ENCODE measurements around the gene DAB2. TPM values are rescaled to one million over a fixed set of nuclear protein-coding genes. Genes with fewer than 3 reads are reported as not detected.

Gene DAB2
- total and polyA plus RNA-seq, 12 donors, result 6.5 to 64.7 (median 22.3) TPM

- WGBS, 2 donors, result 90 to 92% methylated on average over 4 of the region's 4 CpGs
- intact Hi-C loops (cut with DNase I), result loop anchor here in 1 of 10 donors (10.0 kb wide), 1 partner anchor 147 kb away; the partner anchor contains the start of gene FYB1
- no peak overlapping the region for H3K27ac ChIP-seq
- no peak for TF ChIP-seq CTCF (IDR thresholded peaks at IDR 0.05)
- H3K36me3 ChIP-seq, result no peaks in the 10 kb centered on the region
- H3K4me3 ChIP-seq, result no peak overlapping the region
- DNase-seq (no peak), ATAC-seq (no peak)
- H3K4me1 ChIP-seq, result no peaks in the 10 kb centered on the region
- H3K9me3 ChIP-seq, result no peaks in the 10 kb centered on the region
- no peaks in the 10 kb centered on the region for H3K27me3 ChIP-seq
Measured at GRCh38 chr5:39361306-39361705, 63.5 kb downstream of the DAB2 start.

- ATAC-seq, result no peak
- intact Hi-C loops (cut with DNase I), result loop anchor here in 1 of 10 donors (10.0 kb wide), 1 partner anchor 146 kb away; the partner anchor contains the start of gene FYB1
- WGBS, 2 donors, result 81 to 82% methylated on average over 5 of the region's 5 CpGs
Measured at GRCh38 chr5:39360471-39361111, 64.2 kb downstream of the DAB2 start.

GRCh38 chr5:39356263-39356662 is 68.5 kb downstream of the DAB2 start:
- H3K27ac ChIP-seq, result no peak overlapping the region
- WGBS, 2 donors, result 87 to 90% methylated on average over 3 of the region's 3 CpGs

More at GRCh38 chr5:39360471-39361111, 64.2 kb downstream of the DAB2 start:
- TF ChIP-seq CTCF (IDR thresholded peaks at IDR 0.05), result no peak
- Histone ChIP-seq H3K27me3 (no peaks in the 10 kb centered on the region), H3K4me1 (no peaks in the 10 kb centered on the region), H3K4me3 (no peak overlapping the region), H3K9me3 (no peaks in the 10 kb centered on the region), H3K27ac (no peak overlapping the region), H3K36me3 (no peaks in the 10 kb centered on the region)
- no peak for DNase-seq

GRCh38 chr5:39355324-39355723 is 69.5 kb downstream of the DAB2 start:
- WGBS, 2 donors, result 47 to 48% methylated on average over 3 of the region's 3 CpGs

More at GRCh38 chr5:39356263-39356662, 68.5 kb downstream of the DAB2 start:
- Histone ChIP-seq H3K9me3 (peaks cover 0 to 14% (median 0%) of the 10 kb centered on the region in 11 donors), H3K4me3 (no peak overlapping the region), H3K36me3 (no peaks in the 10 kb centered on the region), H3K27me3 (no peaks in the 10 kb centered on the region), H3K4me1 (peaks cover 0 to 8% (median 0%) of the 10 kb centered on the region in 9 donors)
- DNase-seq (no peak), ATAC-seq (no peak)
- no peak for TF ChIP-seq CTCF (IDR thresholded peaks at IDR 0.05)
- intact Hi-C loops (cut with DNase I), result no loop called here

More at GRCh38 chr5:39355324-39355723, 69.5 kb downstream of the DAB2 start:
- TF ChIP-seq CTCF (IDR thresholded peaks at IDR 0.05), result no peak
- Histone ChIP-seq H3K9me3 (peaks cover 0 to 23% (median 0%) of the 10 kb centered on the region in 11 donors), H3K27ac (no peak overlapping the region), H3K4me1 (peaks cover 0 to 8% (median 0%) of the 10 kb centered on the region in 9 donors), H3K4me3 (no peak overlapping the region), H3K27me3 (no peaks in the 10 kb centered on the region), H3K36me3 (no peaks in the 10 kb centered on the region)
- DNase-seq, result no peak
- no peak for ATAC-seq
- intact Hi-C loops (cut with DNase I), result no loop called here
